Omental fat pad (tissue), 4 donors: ENCODE results near the gene KIRREL1. TPM values are rescaled to one million over a fixed set of nuclear protein-coding genes. Genes with fewer than 3 reads are reported as not detected.

Experiments
- ATAC-seq: fragments of 150-250 bp; one replicate; pipeline ENCODE4 v1.9.1; 2016; ENCODE audit warnings: mild to moderate bottlenecking, moderate library complexity; ENCODE audit not compliant: low FRiP score
- DNase-seq: peaks from one replicate; pipeline ENCODE4 v3.0.0-alpha.2; 2019; ENCODE audit warnings: low spot score
- total RNA-seq, 4 donors: library from RNA; depleted of rRNA; stranded (reverse); fragments of >200 nt; gene quantifications; one replicate each; pipeline ENCODE4 v1.1.0, GENCODE V29; 2016
- TF ChIP-seq, protein P1 (sequence below), 3 donors: fragments of 450-650 bp; IDR thresholded peaks; one replicate each; pipeline ENCODE4 v1.5.1; 2016 to 2017; ENCODE audit warnings: antibody characterized with exemption in 3 of 3, mild to moderate bottlenecking in 3 of 3, moderate library complexity in 2 of 3

The KIRREL1 gene
- total RNA-seq, 4 donors from 2014 or later = 47.2 to 81.6 (median 61.6) TPM

DNA sequence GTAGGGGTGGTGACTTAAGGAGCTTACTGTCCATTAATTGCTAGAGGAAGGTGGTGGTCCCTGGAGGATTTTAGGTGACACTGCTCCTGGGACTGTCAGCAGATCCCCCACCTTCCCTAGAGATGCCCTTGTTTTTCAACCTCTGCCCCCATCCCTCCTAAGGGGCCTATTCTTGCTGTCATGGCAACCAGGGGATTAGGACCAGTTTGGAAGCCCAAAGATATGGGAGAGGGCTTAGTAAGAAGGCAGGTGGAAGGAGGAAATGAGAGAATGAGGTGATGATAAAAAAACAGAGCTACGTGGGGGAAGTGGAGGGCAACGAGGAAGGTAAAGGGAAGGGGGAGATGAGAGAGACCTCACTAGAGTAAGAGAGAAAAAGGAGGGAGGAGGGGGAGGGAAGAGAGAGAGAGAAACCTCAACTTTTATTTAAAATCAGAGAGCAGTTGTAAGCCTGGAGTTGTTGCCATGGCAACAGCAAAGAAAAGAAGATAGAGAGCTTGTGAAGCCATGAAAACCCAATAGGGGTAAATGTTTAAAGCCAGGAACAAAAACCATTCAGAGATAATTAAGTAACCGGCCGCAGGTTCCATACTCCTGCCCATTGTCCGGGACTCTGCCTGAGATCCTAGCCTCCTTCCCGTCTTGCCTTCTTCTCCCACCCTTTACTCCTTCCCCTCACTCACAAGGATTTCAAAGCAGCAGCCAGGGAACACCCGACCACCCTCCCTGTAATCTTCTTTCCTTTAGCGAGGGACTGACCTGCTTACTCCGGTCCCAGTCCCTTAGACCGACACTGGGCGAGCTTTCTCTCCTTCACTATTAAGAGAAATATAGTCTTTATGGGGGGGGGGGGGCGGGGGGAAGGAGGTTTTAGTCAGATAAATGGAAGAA lies 20.6 kb downstream of the KIRREL1 start:
- ATAC-seq (no peak), DNase-seq (no peak)
- TF ChIP-seq, protein P1, sequence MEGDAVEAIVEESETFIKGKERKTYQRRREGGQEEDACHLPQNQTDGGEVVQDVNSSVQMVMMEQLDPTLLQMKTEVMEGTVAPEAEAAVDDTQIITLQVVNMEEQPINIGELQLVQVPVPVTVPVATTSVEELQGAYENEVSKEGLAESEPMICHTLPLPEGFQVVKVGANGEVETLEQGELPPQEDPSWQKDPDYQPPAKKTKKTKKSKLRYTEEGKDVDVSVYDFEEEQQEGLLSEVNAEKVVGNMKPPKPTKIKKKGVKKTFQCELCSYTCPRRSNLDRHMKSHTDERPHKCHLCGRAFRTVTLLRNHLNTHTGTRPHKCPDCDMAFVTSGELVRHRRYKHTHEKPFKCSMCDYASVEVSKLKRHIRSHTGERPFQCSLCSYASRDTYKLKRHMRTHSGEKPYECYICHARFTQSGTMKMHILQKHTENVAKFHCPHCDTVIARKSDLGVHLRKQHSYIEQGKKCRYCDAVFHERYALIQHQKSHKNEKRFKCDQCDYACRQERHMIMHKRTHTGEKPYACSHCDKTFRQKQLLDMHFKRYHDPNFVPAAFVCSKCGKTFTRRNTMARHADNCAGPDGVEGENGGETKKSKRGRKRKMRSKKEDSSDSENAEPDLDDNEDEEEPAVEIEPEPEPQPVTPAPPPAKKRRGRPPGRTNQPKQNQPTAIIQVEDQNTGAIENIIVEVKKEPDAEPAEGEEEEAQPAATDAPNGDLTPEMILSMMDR (IDR thresholded peaks at IDR 0.05) = no peak

DNA sequence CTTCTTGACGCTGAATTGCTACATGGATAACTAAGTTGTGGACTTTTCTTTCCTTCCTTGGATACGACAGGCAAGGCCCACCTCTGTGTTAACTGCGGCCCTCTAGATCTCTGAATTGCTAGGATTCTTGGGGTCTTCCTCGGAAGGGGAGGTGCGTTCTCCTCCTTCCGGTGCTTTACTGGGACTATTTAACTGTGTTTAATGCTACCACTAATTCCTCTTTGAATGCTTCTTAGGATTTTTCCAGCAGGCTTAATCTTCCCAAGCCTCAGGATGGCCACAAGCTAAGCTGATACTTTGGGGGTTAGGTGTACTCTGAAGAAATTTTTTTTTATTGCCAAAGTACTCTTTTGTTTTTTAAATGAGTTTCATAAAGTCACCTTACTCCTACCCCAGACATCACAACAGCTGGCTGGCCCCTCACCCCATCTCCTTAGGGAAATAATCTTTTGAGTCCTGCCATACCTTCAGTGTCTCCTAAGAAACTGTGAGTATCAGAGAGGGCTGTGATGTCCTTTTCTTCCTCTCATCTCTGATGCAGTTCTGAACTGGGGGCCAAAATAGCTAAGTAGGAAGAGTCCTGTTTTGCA lies 21.4 kb downstream of the KIRREL1 start:
- ATAC-seq (no peak), DNase-seq (no peak)
- TF ChIP-seq, protein P1 (IDR thresholded peaks at IDR 0.05) = no peak

DNA sequence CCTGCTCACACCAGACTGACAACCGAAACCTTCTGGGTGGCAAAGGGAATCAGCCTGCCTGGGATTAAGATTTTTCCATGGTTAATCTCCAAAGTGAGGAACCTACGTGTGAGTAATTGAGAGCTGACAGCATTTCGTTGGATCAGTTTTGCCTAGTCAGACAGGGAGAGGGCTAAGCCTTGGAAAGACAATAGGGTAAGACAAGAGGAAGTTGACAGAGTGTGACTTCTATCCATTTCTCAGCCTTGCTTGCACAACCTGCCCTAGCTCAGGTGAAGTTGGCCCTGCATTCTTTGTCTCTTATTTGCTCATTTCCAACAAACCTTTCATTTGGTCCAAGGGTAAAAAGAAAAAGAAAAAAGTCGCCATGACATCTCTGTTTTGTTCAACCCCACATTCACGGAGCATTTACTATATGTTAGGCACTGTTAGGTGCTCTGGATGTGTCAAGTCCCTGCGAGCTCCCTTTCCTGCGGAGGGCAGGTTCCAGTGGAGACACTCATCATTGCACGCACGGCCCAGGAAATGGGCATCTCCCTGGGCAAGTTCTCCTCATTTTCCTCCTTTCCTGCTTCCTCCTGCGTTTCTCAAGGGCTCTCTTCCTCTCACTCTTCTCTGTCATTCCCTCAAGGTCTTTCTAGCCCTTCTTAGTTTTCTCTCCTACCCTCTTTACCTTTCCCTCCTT lies 23.3 kb downstream of the KIRREL1 start:
- DNase-seq = no peak
- no peak for ATAC-seq
- TF ChIP-seq, protein P1 (IDR thresholded peaks at IDR 0.05) = no peak

DNA sequence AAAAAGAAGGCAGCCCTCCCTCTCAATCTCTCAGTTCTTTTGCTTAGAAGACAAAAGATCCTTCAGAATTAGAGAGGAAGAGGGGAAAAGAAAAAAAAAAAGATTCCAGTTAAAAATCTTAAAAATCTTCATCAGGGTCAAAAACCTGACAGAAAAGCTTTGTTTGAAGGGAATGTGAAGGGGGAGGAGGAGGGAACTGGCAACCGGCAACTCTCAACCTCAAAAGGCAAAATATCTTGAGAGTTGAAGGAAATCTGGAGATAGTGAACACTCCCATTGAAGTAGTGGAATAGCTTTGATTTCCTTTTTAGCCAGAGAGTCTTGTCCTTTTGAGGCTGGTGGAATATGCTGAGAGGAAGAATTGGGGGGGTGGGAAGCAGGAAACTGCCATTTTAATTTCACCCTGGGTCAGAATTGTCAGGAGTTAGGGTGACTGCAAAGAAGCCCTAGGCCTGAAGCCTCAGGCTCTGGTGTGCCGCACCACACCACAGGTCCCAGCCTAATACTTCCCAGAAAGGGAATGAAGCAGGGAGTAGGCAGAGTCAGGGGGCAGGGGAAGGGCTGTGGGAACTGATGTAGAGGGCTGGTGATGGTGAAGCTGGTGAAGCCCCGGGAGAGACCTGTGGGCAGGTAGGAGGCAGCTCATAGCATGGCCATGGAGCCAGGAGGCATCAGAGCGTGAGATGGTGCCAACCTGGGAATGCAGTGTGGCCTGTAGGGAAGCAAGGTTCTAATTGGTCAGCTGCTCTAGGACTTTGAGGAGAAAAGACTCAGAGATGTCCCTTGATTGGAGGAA lies 24.6 kb downstream of the KIRREL1 start:
- TF ChIP-seq, protein P1 (IDR thresholded peaks at IDR 0.05) = no peak
- ATAC-seq (no peak), DNase-seq (no peak)

DNA sequence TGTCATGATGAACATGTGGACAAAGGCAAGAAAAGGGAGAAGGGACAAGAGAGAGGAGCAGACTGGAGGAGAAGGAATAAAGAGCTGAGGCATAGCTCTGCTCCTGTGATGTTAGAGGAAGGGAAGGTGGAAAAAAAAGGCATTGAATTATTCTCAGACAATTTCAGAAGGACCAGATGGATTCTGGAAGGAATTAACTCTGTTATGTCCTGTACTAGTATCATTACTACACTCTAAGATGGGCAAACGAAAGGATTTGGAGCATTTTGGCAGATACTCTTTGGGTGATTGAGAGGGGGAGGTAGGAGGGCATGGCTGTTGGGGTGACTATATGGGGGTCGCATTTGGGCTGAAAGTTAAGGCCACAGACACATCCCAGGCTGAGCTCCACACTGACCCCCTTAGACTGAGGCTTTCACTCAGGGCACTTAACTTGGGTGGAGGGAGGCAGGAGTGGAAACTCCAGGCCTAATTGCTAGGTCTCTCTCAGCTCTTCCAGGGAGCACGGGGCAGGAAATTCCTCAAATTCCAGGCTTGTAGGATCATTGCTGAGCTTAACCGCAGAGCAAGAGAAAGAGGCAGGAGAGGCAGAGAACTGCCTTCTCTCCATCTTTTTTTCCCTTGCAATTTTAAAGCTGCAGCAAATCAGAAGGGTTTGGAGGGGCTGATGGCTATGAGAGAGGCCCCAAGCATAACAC lies 25.9 kb downstream of the KIRREL1 start:
- TF ChIP-seq, protein P1 (IDR thresholded peaks at IDR 0.05) = no peak
- ATAC-seq = peak; percentile 86
- DNase-seq = no peak

DNA sequence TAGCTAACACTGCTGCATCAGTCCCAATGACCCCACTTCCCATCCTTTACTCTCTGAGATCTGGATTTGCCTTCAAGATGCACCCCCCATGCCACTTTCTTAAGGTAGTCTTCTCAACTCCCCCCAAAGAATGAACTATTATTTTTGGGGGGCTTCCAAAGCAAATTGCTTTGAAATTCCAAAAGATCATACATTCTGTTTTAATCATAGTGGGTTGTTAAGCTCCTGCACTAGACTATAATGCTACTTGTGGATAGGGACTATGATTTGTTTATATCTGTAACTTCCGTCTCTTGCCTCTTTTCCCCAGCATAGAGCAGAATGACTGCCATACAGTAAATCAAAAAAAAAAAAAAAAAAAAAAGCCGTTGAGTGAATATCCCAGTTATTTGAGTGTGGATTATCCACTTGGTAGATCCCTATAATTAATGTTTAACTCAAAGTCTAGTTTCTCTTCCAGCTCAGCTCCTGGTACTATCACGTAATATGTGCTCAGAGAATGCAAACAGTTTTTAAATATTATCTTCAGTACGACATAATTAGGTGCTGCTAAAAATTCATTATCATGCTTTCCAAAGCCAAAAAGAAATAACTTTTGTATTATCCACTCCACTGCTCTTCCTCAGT lies 26.9 kb downstream of the KIRREL1 start:
- TF ChIP-seq, protein P1 (IDR thresholded peaks at IDR 0.05) = no peak
- ATAC-seq = no peak
- DNase-seq = no peak
